Esophagus muscularis mucosa (tissue), 4 donors: ENCODE data around the gene CSPG4. TPM values are rescaled to one million over a fixed set of nuclear protein-coding genes. Genes with fewer than 3 reads are reported as not detected.
"Not testable (repeated sequence)": the region's sequence is repeated elsewhere in the genome, so short reads cannot be mapped to it uniquely, and the experiment has no call there.

ENCODE experiments used
- DNase-seq: peaks from one replicate; pipeline ENCODE4 v3.0.0-alpha.2; 2017; ENCODE audit errors: extremely low spot score
- H3K27ac ChIP-seq, 4 donors: fragments of 200-600 bp; sonication (generic); replicated peaks in 1 of 4; 1 replicate in 3 of 4; 2 replicates in 1 of 4; pipeline ENCODE4 v1.5.1; 2016 to 2019; ENCODE audit warnings: mild to moderate bottlenecking in 1 of 4
- H3K27me3 ChIP-seq, 4 donors: fragments of 200-600 bp; sonication (generic); one replicate each; pipeline versions ENCODE4 v1.5.1 to v1.6.0; 2016 to 2019
- H3K36me3 ChIP-seq, 4 donors: fragments of 200-600 bp; sonication (generic); one replicate each; pipeline ENCODE4 v1.5.1; 2016 to 2019
- H3K4me1 ChIP-seq, 4 donors: fragments of 200-600 bp; sonication (generic); one replicate each; pipeline ENCODE4 v1.5.1; 2016 to 2019
- H3K4me3 ChIP-seq, 4 donors: fragments of 200-600 bp; sonication (generic); 1 replicate in 2 of 4; 2 replicates in 2 of 4; pipeline ENCODE4 v1.5.1; 2016 to 2019; ENCODE audit warnings: mild to moderate bottlenecking in 4 of 4, moderate library complexity in 1 of 4
- H3K9me3 ChIP-seq, 4 donors: fragments of 200-600 bp; sonication (generic); 1 replicate in 3 of 4; 2 replicates in 1 of 4; pipeline ENCODE4 v1.5.1; 2016 to 2019
- CTCF ChIP-seq, 3 experiments: fragments of 200-600 bp in 2 of 3; fragments of 450-650 bp in 1 of 3; sonication (generic) in 2 of 3; IDR thresholded peaks; one replicate each; pipeline ENCODE4 v1.5.1; 2017 to 2019; ENCODE audit warnings: antibody characterized with exemption in 3 of 3, mild to moderate bottlenecking in 2 of 3, moderate library complexity in 1 of 3
- EP300 ChIP-seq: sonication (generic); formaldehyde crosslinking; IDR thresholded peaks from one replicate; pipeline ENCODE4 v1.6.1; 2017; ENCODE audit warnings: antibody characterized with exemption
- POLR2A ChIP-seq: fragments of 450-650 bp; IDR thresholded peaks from one replicate; pipeline ENCODE4 v1.6.1; 2017; ENCODE audit warnings: antibody characterized with exemption, moderate library complexity, mild to moderate bottlenecking, low read depth
- POLR2AphosphoS5 ChIP-seq, 2 donors: sonication (generic); formaldehyde crosslinking; IDR thresholded peaks; one replicate each; pipeline ENCODE4 v1.6.1; 2017; ENCODE audit warnings: antibody characterized with exemption in 2 of 2
- WGBS: methylation state at CpG from one replicate; pipeline ENCODE4 v1.1.5; 2018; 5-methylcytosine and 5-hydroxymethylcytosine counted together
- intact Hi-C: fragments of 100-400 bp; cut with DNase I; formaldehyde crosslinking; loops from one replicate; pipeline ENCODE4 v1.15.1; 2023
- total RNA-seq, 4 donors: library from RNA; depleted of rRNA; stranded (reverse); fragments of >200 nt; gene quantifications; one replicate each; pipeline versions ENCODE4 v1.1.0 to v1.2.1, GENCODE V29; 2016

Gene CSPG4
- total RNA-seq, 4 donors from 2014 or later = 133 to 386 (median 182) TPM

GRCh38 chr15:75718328-75718727 lies 5.7 kb upstream of the CSPG4 start:
- Histone ChIP-seq H3K4me3 (no peak overlapping the region), H3K36me3 (no peaks in the 10 kb centered on the region), H3K9me3 (no peaks in the 10 kb centered on the region), H3K27ac (peak overlapping the region; percentile 71 to 80 (median 77)), H3K27me3 (no peaks in the 10 kb centered on the region), H3K4me1 (peaks cover 4 to 82% (median 74%) of the 10 kb centered on the region in 4 donors)
- TF ChIP-seq EP300 (no peak), POLR2AphosphoS5 (IDR thresholded peaks at IDR 0.05) (peak; percentile 71 to 72)
- 26% methylated on average over 2 of the region's 3 CpGs for WGBS
- no peak for DNase-seq
- intact Hi-C loops = no loop called here

DNA sequence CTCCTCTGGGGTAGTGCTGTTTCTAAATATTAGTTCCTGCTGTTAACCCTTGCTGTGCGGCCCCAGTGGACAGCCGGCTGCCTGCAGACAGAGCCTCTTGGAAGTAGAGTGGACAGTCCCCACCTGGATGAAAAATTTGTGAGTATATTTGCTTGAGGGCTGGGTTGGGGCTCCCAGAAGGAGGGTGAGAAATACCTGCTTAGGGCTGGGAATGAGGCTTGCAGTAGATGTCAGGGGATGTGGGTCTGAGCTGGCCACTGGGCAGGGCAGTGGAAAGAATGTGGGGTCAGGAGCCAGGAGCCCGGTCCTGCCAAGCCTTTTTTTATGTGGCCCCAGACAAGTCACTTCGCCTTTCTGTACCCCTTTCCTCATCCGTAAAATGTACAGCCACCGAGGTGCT lies 4.4 kb upstream of the CSPG4 start:
- intact Hi-C loops, H3K9me3 ChIP-seq, DNase-seq, H3K4me3 ChIP-seq, H3K36me3 ChIP-seq, H3K27me3 ChIP-seq: not testable (repeated sequence)
- 68% methylated on average over 5 of the region's 6 CpGs for WGBS
- Histone ChIP-seq H3K27ac (peak overlapping the region; percentile 71 to 80 (median 77)), H3K4me1 (peaks cover 10 to 79% (median 72%) of the 10 kb centered on the region in 4 donors)

DNA sequence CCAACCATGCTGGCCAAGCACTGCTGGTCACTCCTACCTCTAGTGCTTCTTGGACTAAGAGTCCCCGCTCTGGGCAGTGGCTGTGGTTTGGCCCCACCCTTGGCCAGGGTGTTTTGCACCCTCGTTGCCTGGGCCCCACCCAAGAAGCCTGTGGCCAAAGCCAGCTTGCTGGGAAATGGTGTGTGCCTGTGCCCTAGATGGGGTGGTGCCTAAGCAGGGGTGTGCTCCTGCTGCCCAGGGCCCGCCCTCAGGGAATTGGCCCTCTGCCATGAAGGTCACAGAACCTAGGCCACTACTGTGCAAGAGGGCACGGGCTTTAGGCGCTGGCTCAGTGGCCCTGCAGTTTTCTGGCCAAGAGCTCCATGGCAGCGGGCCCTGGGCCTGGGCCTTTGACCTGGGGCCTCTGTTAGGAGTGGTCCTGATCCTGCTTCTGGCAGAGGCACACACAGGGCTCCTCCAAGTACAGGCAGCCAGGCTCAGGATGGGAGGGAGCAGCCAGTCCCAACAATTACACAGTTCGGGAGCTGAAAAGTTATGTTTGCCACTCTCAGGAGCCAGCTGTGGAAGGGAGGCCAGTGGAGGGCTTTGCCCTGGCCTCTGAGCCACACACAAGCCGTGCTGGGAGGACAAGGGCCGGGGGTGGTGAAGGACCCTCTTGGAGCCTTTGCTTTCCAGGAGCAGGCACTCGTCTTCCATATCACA lies 3.8 kb upstream of the CSPG4 start:
- H3K4me3 ChIP-seq, H3K36me3 ChIP-seq, intact Hi-C loops, H3K9me3 ChIP-seq, H3K27me3 ChIP-seq, DNase-seq: not testable (repeated sequence)
- peaks cover 10 to 76% (median 67%) of the 10 kb centered on the region in 4 donors for H3K4me1 ChIP-seq
- WGBS = 20% methylated on average over 1 of the region's 10 CpGs
- peak overlapping the region; percentile 71 to 96 (median 77) for H3K27ac ChIP-seq

DNA sequence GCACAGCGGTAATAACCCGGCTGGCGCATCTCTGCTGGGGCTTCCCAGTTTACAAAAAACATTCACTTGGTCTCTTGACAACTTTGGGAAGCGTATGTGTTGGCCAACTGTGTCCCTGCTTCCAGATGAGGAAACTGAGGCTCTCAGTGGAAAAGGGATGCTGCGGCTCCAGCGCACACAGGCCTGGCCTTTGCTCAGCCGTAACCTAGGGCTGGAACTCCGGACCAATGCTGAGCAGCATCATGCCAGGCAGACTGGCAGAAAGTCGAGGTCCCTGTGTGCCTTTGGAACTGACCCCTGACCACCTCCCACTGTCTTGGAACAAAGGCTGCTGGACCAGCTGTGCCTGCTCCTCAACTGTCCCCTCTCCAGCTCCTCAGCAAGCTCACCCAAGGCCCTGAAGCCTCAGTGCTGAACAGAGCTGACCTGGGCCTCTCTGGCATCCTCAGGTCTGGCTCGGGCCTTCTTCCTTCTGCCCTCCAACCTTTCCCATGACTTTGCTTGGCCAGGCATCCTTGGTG lies 2.7 kb upstream of the CSPG4 start:
- DNase-seq, intact Hi-C loops, H3K9me3 ChIP-seq, H3K36me3 ChIP-seq, H3K27me3 ChIP-seq, H3K4me3 ChIP-seq: not testable (repeated sequence)
- peaks cover 10 to 69% (median 59%) of the 10 kb centered on the region in 4 donors for H3K4me1 ChIP-seq
- peak overlapping the region; percentile 63 to 97 (median 96) for H3K27ac ChIP-seq
- WGBS = 48% methylated on average over 6 of the region's 10 CpGs

GRCh38 chr15:75714195-75714594 lies 1.5 kb upstream of the CSPG4 start:
- H3K27me3 ChIP-seq = peaks cover 0 to 8% (median 0%) of the 10 kb centered on the region in 4 donors
- H3K27ac ChIP-seq = peak overlapping the region; percentile 95 to 98 (median 96)
- no peak overlapping the region for H3K4me3 ChIP-seq
- intact Hi-C loops = no loop called here
- no peak for DNase-seq
- TF ChIP-seq EP300 (no peak), POLR2AphosphoS5 (IDR thresholded peaks at IDR 0.05) (no peak), POLR2A (no peak), CTCF (IDR thresholded peaks at IDR 0.05) (no peak)
- no peaks in the 10 kb centered on the region for H3K36me3 ChIP-seq
- H3K9me3 ChIP-seq = no peaks in the 10 kb centered on the region
- WGBS = 77% methylated on average over 3 of the region's 3 CpGs
- H3K4me1 ChIP-seq = peaks cover 14 to 77% (median 67%) of the 10 kb centered on the region in 4 donors

DNA sequence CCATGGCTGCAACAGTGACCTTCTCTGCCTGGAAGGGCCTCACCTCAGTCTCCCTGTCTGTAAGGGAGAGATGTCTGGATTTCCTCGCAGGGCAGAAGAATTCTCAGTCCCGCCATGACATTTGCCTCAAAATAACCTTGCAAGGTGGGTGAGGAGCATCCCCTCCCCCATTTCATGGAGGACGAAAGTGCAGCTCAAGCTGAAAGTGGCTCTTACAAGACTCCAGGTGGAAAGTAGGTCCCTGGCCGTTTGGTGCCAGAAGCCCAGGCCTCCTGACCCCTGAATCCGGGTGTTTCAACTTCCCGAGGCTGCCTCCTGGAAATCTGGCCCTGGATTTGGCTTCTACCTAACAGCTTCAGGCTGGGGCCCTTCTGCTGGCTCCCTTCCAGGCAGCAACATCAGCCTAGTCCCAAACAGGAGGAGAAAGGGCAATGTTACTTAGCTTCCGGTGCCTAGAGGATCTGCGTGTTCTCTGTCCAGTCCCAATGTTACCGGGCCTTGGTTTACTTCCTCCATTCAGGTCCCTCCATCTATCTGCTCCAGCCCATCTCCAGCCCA lies 769 bp upstream of the CSPG4 start:
- Histone ChIP-seq H3K36me3 (no peaks in the 10 kb centered on the region), H3K4me1 (peaks cover 16 to 77% (median 68%) of the 10 kb centered on the region in 4 donors), H3K27ac (peak overlapping the region; percentile 95 to 98 (median 96)), H3K9me3 (no peaks in the 10 kb centered on the region), H3K27me3 (peaks cover 0 to 8% (median 0%) of the 10 kb centered on the region in 4 donors), H3K4me3 (peak overlapping the region; percentile 71 to 82 (median 75))
- WGBS = 28% methylated on average over 6 of the region's 9 CpGs
- intact Hi-C loops = no loop called here
- DNase-seq = no peak
- TF ChIP-seq POLR2AphosphoS5 (IDR thresholded peaks at IDR 0.05) (peak; percentile 28 to 31), POLR2A (no peak), EP300 (no peak)

DNA sequence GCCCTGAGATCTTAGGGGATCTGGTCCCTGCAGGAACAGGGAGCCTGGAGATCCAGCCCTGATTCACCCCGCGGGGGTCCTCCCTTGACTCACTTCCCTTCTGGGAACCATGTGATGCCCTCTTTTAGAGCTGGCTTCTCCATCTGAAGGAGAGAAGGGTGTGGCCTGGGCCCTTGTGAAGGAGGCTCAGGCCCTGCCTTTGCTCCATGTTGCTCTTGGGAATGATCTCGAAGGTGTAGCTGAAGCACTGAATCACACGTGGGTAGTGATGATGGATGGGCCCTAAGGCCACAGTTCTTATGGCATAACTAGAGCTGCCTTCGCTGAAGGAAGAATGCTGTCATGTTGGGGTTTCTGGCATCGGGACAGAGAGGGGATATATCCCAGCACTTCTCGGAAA lies 1.2 kb downstream of the CSPG4 start:
- H3K9me3 ChIP-seq, intact Hi-C loops, H3K36me3 ChIP-seq, H3K27me3 ChIP-seq, DNase-seq: not testable (repeated sequence)
- Histone ChIP-seq H3K27ac (peak overlapping the region; percentile 95 to 98 (median 96)), H3K4me1 (peaks cover 23 to 72% (median 63%) of the 10 kb centered on the region in 4 donors), H3K4me3 (peak overlapping the region; percentile 71 to 82 (median 75))
- TF ChIP-seq POLR2AphosphoS5 (IDR thresholded peaks at IDR 0.05) = peak; percentile 75 to 81
- WGBS = 17% methylated on average over 3 of the region's 7 CpGs

- peak overlapping the region; percentile 43 to 82 (median 48) for H3K4me3 ChIP-seq
- H3K9me3 ChIP-seq, DNase-seq, H3K36me3 ChIP-seq, intact Hi-C loops, H3K27me3 ChIP-seq: not testable (repeated sequence)
- WGBS = 45% methylated on average over 2 of the region's 5 CpGs
- peak overlapping the region; percentile 84 to 98 (median 96) for H3K27ac ChIP-seq
- peaks cover 26 to 77% (median 68%) of the 10 kb centered on the region in 4 donors for H3K4me1 ChIP-seq
Observed at GRCh38 chr15:75710874-75711273, 1.8 kb downstream of the CSPG4 start.
